Measurements from ENCODE around the gene MVP.

- TF ChIP-seq CTCF (IDR thresholded peaks at IDR 0.05) (no peak), POLR2A (IDR thresholded peaks at IDR 0.05) (no peak)
Observed at GRCh38 chr16:29858974-29859373, 38.7 kb downstream of the MVP start.
